Adrenal gland (tissue), 5 donors: ENCODE data around the gene MRPS26.

Source experiments
- POLR2A ChIP-seq, 2 donors: fragments of 450-650 bp; IDR thresholded peaks; one replicate each; pipeline ENCODE4 v1.6.1; 2017; ENCODE audit warnings: antibody characterized with exemption in 2 of 2, mild to moderate bottlenecking in 2 of 2, moderate library complexity in 1 of 2
- TF ChIP-seq, protein P1 (sequence below), 6 experiments: fragments of 450-650 bp in 4 of 6; fragments of 200-600 bp in 2 of 6; sonication (generic) in 1 of 6; IDR thresholded peaks; 1 replicate in 5 of 6; 2 replicates in 1 of 6; pipeline versions ENCODE4 v1.5.1 to v1.8.0; 2016 to 2021; ENCODE audit warnings: antibody characterized with exemption in 6 of 6, mild to moderate bottlenecking in 2 of 6, moderate library complexity in 1 of 6
- donor health status: DM: no; HTN: no; CAD: no.

DNA sequence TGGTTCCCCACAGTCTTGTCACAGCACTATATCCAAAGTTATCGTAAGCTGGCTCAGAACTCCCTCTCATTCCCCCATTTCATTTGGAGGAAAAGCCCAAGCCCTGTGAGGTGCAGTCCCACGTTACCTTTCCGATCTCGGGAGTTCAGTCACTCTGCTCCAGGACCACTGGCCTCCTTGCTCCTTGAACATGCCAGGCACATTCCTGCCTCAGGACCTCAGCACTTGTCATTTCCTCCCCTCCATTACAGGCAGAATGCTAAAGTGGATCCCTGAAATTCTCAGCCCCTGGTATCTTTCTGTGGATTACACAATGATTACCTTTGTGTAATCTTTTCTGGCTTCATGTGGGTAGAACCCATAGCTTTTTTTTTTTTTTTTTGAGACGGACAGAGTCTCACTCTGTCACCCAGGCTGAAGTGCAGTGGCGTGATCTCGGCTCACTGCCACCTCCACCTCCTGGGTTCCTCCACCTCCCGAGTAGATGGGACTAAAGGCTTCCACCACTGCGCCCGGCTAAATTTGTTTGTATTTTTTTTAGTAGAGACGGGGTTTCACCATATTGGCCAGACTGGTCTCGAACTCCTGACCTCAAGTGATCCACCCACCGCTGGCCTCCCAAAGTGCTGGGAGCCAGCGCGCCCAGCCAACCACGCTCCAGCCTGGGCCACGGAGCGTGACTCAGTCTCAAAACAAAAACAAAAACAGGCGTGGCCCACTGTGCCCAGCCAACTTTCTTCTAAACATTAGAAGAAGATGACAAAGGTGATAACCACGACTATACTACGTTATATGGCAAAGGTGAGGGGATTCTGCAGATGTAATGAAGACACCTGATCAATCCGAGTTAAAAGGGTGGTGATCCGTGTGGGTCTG, 21.5 kb downstream of the MRPS26 start:
- TF ChIP-seq, protein P1, sequence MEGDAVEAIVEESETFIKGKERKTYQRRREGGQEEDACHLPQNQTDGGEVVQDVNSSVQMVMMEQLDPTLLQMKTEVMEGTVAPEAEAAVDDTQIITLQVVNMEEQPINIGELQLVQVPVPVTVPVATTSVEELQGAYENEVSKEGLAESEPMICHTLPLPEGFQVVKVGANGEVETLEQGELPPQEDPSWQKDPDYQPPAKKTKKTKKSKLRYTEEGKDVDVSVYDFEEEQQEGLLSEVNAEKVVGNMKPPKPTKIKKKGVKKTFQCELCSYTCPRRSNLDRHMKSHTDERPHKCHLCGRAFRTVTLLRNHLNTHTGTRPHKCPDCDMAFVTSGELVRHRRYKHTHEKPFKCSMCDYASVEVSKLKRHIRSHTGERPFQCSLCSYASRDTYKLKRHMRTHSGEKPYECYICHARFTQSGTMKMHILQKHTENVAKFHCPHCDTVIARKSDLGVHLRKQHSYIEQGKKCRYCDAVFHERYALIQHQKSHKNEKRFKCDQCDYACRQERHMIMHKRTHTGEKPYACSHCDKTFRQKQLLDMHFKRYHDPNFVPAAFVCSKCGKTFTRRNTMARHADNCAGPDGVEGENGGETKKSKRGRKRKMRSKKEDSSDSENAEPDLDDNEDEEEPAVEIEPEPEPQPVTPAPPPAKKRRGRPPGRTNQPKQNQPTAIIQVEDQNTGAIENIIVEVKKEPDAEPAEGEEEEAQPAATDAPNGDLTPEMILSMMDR (IDR thresholded peaks at IDR 0.05): no peak
- no peak for TF ChIP-seq POLR2A (IDR thresholded peaks at IDR 0.05)
